Measurements from ENCODE around the gene ITPR1. TPM values are rescaled to one million over a fixed set of nuclear protein-coding genes. Genes with fewer than 3 reads are reported as not detected.

Gene ITPR1
- total RNA-seq, 1 donor from 2014 or later = 84.5 TPM

DNA sequence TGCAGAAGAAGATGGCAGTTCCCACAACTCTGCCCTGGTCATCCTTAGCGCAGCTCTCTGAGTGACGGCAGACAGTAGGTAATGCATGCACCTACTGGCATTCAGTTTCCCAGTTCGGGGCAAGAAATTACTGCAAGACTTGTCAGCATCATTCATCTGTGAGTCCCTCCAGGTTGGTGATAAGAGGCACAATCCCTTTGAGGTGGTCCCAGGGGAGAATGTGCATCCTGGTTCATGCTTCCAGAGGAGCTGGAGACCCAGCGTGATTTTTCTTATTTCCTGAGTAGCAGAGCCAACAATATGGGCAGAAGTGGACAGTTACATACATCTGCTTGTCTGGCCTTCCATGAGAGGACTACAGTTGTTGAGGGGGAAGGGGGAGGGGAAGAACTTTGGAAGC lies 250.2 kb downstream of the ITPR1 start:
- intact Hi-C loops (cut with micrococcal nuclease) = loop anchor here (5.0 kb wide), 1 partner anchor 164 kb away; no protein-coding TSS in a partner anchor
- DNase-seq = no peak
- H3K4me1 Mint-ChIP-seq = peaks cover 56% of the 10 kb centered on the region
- peaks cover 10% of the 10 kb centered on the region for H3K9me3 Mint-ChIP-seq
- peak overlapping the region; percentile 46 for H3K27ac Mint-ChIP-seq
- peaks cover 70% of the 10 kb centered on the region for H3K36me3 Mint-ChIP-seq (ENCODE audit: low read depth)
- H3K27me3 Mint-ChIP-seq = no peaks in the 10 kb centered on the region
- H3K4me3 Mint-ChIP-seq = no peak overlapping the region

DNA sequence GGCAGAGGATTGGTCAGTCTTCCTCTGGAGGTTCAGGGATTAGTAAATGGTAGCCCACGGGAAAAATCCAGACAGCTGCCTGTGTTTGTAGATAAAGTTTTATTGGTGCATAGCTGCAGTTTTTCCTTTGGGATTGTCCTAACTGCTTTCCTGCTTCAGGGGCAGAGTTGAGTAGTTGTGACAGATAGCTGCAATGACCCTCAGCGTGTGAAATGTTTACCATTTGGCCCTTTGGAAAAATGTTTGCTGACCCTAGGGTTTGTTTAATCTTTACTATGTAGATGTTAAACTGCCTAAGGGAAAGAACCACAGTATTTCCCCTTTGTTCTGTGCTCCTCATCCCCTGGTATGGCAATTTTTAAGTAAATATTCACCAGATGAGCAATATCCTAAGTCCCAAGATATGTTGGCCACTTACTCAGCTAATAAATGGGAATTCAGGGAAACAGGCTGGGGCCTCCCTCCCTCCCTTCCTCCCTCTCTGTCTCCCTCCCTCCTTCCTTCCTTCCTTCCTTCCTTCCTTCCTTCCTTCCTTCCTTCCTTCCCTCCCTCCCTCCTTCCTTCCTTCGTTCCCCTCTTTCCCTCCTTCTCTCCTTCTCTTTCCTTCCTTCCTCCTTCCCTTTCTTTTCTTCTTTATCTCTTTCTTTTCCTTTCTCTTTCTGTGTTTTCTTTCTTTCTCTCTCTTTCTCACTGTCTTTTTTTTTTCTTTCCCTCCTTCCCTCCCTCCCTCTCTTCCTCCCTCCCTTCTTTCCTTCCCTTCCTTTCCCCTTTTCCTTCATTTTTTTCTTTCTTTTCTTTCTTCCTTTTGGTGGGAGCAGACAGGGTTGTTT lies 251.5 kb downstream of the ITPR1 start:
- no peak for DNase-seq
- Mint-ChIP-seq H3K4me3 (no peak overlapping the region), H3K4me1 (peaks cover 58% of the 10 kb centered on the region), H3K9me3 (peaks cover 12% of the 10 kb centered on the region), H3K36me3 (ENCODE audit: low read depth) (peaks cover 69% of the 10 kb centered on the region), H3K27ac (peak overlapping the region; percentile 73), H3K27me3 (no peaks in the 10 kb centered on the region)
- intact Hi-C loops (cut with micrococcal nuclease) = loop anchor here (5.0 kb wide), 1 partner anchor 163 kb away; no protein-coding TSS in a partner anchor

DNA sequence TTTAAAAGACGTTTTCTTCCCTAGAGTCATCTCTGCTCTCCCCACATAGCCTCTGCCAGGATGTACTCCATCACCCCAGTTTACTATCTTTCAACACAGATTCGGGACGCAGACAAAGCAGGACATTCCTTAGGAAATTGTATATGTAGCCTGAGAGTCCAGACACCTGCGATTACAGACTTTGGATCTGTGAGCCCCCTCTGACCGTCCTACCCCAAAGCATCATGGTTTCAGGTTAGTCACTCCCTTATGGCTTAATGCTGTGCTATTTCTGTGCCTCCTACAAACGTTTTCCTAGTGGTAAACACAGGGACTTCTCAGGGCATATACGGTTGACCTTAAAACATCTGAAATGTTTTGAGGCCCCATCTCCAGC lies 252.1 kb downstream of the ITPR1 start:
- intact Hi-C loops (cut with micrococcal nuclease) = no loop called here
- no peak for DNase-seq
- Mint-ChIP-seq H3K4me3 (no peak overlapping the region), H3K27me3 (no peaks in the 10 kb centered on the region), H3K9me3 (peaks cover 12% of the 10 kb centered on the region), H3K27ac (peak overlapping the region; percentile 73), H3K4me1 (peaks cover 53% of the 10 kb centered on the region), H3K36me3 (ENCODE audit: low read depth) (peaks cover 65% of the 10 kb centered on the region)

DNA sequence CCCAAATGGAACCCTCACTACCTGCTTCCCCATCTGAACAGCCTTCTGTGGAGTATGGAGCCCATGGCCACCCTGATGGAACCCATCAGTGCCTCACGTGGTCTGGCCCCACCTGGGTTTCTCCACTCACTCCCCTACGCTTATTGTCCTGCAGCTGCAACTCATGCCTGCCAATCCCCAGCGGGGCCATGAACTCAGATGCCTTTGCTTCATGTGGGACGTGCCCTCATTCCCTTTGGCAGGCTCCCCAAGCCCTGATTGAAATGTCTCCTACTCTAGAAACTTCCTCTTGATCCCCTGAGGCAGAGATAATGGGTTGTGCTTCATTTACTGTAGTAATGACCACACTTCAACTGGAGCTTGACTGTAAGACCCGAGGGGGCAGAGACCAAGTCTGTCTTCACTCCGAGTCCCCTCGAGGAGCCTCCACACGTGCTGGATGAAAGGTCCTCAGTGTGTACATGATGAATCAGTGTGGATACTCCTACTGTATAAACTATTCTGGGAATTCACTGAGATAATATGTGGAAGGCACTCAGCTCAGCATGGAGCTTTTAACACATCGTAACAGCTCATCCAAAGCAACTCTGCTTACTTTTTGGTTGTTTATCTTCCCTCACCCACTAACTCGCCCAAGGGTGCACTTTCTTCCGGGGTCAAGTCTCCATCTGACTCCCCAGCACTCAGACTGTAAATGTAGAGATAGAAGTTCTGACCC lies 253.3 kb downstream of the ITPR1 start:
- H3K9me3 Mint-ChIP-seq = peaks cover 12% of the 10 kb centered on the region
- DNase-seq = no peak
- no peak overlapping the region for H3K4me3 Mint-ChIP-seq
- H3K27me3 Mint-ChIP-seq = no peaks in the 10 kb centered on the region
- H3K4me1 Mint-ChIP-seq = peaks cover 52% of the 10 kb centered on the region
- peaks cover 65% of the 10 kb centered on the region for H3K36me3 Mint-ChIP-seq (ENCODE audit: low read depth)
- intact Hi-C loops (cut with micrococcal nuclease) = no loop called here
- H3K27ac Mint-ChIP-seq = peak overlapping the region; percentile 49

DNA sequence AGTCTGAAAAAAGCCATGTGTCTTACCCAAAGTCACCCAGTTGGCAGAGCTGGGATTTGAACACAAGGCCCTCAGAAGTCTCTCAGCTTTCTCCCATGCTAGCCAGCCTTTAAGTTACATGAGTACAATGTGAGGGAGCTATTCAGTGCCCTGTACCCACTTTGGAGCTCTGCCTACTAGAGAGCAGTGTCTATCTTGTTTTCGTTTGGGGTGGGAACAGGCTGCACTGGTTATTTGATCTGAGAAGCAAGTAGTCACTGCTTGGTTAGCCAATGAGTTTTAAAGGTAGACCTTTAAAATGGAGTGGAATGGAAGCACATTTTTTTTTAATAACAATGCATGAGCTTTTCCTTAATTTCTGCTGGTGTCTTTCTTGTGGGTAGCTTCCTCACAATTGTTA lies 255.0 kb downstream of the ITPR1 start:
- H3K4me1 Mint-ChIP-seq = peaks cover 53% of the 10 kb centered on the region
- H3K4me3 Mint-ChIP-seq = no peak overlapping the region
- H3K36me3 Mint-ChIP-seq (ENCODE audit: low read depth) = peaks cover 64% of the 10 kb centered on the region
- peaks cover 18% of the 10 kb centered on the region for H3K9me3 Mint-ChIP-seq
- H3K27ac Mint-ChIP-seq = no peak overlapping the region
- intact Hi-C loops (cut with micrococcal nuclease) = no loop called here
- DNase-seq = no peak
- H3K27me3 Mint-ChIP-seq = no peaks in the 10 kb centered on the region

DNA sequence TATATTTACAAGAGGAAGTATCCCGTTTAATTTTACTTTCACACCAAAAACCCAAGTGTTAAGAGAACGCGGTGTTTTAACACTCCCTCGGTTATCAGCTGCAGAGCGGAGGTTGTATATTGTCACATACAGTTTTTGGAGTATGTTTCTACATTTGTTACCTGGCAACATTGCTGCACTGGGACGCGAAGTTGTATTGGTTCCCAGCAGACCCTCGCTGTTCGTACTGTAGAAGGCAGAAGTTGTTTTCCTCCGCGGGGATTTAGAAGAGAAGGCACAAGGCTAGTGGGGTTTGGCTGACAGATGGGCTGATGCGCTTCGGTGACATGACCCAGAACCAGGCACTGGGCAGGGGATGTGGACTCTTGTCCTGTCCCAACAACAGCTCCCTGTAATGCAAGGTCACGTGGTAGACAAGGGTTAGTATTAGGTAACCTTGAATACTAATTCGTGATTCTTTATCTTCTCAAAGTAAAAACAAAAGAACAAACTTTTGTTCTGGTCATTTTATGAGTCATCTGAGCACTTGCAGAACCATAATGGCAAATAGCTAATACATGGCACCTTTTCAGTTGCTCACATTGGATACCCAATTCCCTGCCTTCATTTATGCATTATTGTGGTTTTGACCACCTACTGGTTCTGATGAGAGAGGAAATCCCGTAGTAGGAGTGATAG lies 255.7 kb downstream of the ITPR1 start:
- Mint-ChIP-seq H3K36me3 (ENCODE audit: low read depth) (peaks cover 66% of the 10 kb centered on the region), H3K27me3 (no peaks in the 10 kb centered on the region), H3K4me3 (no peak overlapping the region), H3K4me1 (peaks cover 54% of the 10 kb centered on the region), H3K27ac (no peak overlapping the region), H3K9me3 (peaks cover 21% of the 10 kb centered on the region)
- intact Hi-C loops (cut with micrococcal nuclease) = no loop called here
- no peak for DNase-seq

DNA sequence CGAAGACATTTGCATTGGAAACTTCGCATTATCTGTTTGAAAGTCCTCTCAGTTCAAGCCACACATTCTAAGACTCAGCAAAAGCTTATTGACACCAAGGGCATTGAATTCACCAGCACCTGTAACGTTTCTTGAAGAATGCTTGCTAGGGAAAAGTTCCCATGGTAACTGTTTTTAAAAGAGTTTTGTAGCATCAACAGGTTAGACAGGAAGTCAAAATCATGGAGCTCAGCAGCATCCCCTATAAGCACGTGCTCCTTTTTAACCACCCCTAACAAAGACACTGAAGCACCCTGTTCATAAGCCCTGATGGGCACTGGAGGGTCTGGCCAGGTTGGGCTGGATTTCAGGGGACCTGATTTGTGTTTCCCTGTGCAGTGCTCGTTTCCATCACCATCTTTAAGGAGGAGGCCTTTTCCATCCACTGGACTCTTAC lies 256.4 kb downstream of the ITPR1 start:
- H3K36me3 Mint-ChIP-seq (ENCODE audit: low read depth) = peaks cover 71% of the 10 kb centered on the region

DNA sequence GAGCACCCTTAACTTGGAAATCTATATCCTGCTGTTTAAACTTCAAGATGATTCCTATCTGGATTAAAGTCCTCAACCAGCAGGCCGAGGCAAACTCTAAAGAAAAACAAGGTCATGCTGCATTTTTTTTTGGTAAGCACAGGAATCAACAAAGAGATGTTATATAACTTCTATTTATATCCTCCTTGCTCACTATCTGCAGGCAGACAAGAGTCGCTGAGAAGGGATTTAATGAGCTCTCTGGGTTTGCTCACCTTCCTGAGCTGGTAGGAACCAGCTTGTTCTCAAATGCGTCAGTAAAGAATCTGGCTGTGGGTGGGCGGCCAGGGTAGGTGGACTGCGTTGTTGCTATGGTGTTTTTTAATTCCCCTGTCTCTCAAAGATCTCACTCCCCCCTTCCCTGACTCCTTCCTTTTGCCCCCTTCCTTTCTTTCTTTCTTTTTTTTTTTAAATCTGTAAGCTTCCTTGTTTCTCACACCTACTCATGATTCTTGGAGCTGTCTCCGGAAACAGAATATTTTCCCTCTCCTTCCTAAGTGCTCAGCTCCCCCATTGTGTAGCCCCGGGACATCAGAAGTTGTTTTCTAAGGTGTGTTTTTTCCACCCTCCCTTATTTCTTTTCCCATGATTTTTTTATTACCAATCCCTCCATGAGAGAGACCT lies 257.3 kb downstream of the ITPR1 start:
- H3K9me3 Mint-ChIP-seq = peaks cover 18% of the 10 kb centered on the region
- intact Hi-C loops (cut with micrococcal nuclease) = loop anchor here (2.0 kb wide), 1 partner anchor 14 kb away; no protein-coding TSS in a partner anchor
- peak overlapping the region; percentile 92 for H3K27ac Mint-ChIP-seq
- peaks cover 58% of the 10 kb centered on the region for H3K4me1 Mint-ChIP-seq
- no peak for DNase-seq
- H3K36me3 Mint-ChIP-seq (ENCODE audit: low read depth) = peaks cover 70% of the 10 kb centered on the region
- peak overlapping the region; percentile 54 for H3K4me3 Mint-ChIP-seq
- H3K27me3 Mint-ChIP-seq = no peaks in the 10 kb centered on the region

More for the DNA sequence above, 256.4 kb downstream of the ITPR1 start:
- H3K4me1 Mint-ChIP-seq = peaks cover 61% of the 10 kb centered on the region
- no peak overlapping the region for H3K4me3 Mint-ChIP-seq
- no peak for DNase-seq
- no peaks in the 10 kb centered on the region for H3K27me3 Mint-ChIP-seq
- peaks cover 21% of the 10 kb centered on the region for H3K9me3 Mint-ChIP-seq
- peak overlapping the region; percentile 67 for H3K27ac Mint-ChIP-seq
- intact Hi-C loops (cut with micrococcal nuclease) = loop anchor here (2.0 kb wide), 1 partner anchor 13 kb away; no protein-coding TSS in a partner anchor

DNA sequence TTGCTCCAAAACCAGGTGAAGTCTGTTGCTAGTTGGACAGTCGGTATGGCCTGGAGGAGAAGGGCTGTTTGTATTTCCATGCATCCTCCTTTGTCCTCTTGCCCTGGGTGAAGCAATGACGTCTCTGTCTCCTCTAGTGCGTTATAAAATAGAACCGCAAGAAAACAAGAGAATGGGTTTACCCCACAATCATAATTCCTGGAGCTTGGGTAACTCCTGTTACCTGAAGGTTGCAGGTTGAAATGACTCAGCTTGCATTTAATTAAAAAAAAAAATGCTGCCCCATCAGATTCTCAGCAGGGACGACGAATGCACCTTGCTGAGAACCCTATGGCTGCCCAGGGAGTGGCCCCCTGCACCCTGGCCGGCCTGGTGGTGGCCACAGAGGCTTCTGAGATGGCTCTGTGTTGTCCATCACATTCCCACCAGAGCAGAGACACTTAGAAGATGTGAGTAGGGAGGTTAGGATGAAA lies 257.9 kb downstream of the ITPR1 start:
- Mint-ChIP-seq H3K27me3 (no peaks in the 10 kb centered on the region), H3K36me3 (ENCODE audit: low read depth) (peaks cover 72% of the 10 kb centered on the region), H3K27ac (peak overlapping the region; percentile 92), H3K4me1 (peaks cover 61% of the 10 kb centered on the region), H3K4me3 (peak overlapping the region; percentile 54), H3K9me3 (peaks cover 23% of the 10 kb centered on the region)
- intact Hi-C loops (cut with micrococcal nuclease) = loop anchor here (2.0 kb wide), 1 partner anchor 14 kb away; no protein-coding TSS in a partner anchor
- no peak for DNase-seq

DNA sequence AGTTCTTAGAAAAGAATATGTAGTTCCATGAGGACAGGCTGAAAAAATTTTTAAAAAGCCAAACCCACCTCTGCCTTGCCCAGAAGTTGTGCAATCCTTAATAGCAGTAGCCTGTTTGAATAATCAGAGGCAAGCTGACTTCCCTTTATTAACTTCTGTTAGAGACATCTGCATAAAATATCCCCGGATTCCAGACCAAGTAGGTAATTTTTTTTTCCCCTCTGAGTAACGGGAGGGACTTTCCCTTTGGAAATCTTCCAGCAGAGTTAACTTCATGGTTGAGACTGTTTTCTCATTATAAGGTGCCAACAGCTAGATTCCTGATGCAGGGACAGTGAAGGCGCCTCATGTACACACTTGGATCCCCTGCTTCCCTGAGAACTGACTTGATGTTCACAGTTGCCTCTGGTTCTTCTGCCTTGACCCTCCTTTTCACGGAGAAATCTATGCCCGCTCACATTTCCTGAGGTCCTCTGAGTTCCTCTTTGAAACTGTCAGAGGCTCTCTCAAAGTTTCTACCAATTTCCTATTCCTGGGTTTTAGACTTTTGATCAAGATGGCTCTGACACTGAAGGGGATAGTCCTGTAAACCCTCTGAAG lies 258.5 kb downstream of the ITPR1 start:
- H3K4me3 Mint-ChIP-seq = peak overlapping the region; percentile 54
- H3K27ac Mint-ChIP-seq = peak overlapping the region; percentile 92
- no peaks in the 10 kb centered on the region for H3K27me3 Mint-ChIP-seq
- intact Hi-C loops (cut with micrococcal nuclease) = loop anchor here (2.0 kb wide), 1 partner anchor 15 kb away; no protein-coding TSS in a partner anchor
- H3K9me3 Mint-ChIP-seq = peaks cover 23% of the 10 kb centered on the region
- no peak for DNase-seq
- peaks cover 63% of the 10 kb centered on the region for H3K4me1 Mint-ChIP-seq
- H3K36me3 Mint-ChIP-seq (ENCODE audit: low read depth) = peaks cover 72% of the 10 kb centered on the region

DNA sequence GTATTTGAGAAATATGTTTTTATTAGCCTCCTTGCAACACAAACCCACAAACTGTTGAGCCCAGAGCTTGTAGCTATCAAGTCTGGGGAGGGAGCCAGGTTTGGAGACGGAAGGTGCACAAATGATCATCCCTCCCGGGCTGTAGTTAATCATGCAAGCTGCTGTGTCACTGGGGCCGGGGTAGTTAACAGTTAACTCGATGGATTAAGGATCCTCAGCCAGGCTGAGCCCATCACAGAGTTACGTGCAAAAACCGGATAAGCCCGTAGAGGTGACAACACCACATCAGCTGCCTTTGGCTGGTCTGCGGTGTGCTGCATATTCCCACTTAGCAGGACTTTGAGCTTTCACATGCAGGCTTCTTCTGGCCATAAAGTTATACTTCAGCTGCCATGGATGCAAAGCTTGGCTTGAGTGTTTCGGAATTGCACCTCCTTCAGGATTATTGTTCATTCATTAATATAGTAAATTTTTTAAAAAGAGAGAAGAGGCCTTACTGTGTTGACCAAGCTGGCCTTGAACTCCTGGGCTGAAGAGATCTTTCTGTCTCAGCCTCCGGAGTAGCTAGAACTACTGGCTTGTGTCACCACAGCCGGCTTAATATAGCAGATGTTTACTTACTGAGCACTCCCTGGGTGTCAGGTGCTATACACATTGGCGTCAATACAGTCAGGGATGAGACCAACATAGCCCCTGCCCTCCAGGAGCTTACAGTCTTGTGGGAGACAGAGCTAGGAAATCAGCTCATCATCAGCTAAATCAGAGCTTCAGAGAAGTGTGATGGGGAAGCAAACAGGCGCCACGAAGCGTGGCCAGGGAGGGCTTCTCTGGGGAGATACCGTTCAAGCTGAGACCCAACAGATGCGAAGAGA lies 259.3 kb downstream of the ITPR1 start:
- intact Hi-C loops (cut with micrococcal nuclease) = no loop called here
- Mint-ChIP-seq H3K27me3 (no peaks in the 10 kb centered on the region), H3K27ac (peak overlapping the region; percentile 27), H3K4me1 (peaks cover 64% of the 10 kb centered on the region), H3K4me3 (no peak overlapping the region), H3K36me3 (ENCODE audit: low read depth) (peaks cover 67% of the 10 kb centered on the region), H3K9me3 (peaks cover 17% of the 10 kb centered on the region)
- DNase-seq = no peak

DNA sequence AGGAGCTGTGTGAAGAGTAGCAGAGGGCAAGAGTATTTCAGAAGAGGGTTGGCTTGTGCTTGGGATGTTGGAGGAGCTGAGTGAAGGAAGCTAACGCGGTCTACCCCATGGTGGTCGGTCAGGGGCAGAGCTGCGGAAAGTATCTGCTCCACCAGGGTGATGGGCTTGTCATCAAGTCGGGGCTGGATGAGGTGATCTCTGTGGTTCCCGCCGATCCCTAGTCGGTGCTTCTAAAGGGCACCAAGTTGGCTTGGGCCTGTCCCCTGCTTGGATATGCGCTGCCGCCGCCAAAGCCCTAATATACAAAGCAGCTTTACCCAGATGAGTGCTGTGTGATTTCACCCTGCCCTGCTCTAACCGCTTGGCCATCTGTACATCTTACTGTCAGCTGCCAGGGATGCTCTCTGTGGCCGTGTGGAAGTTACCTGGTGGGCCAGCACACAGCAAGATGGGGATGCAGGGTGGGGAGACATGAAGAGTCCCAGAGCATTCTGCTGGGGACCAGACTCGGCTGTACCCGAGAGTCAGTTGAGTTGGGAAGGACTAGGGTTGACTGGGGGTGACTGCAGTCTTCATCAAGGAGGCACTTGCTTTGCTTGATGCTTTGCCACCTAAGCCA lies 260.0 kb downstream of the ITPR1 start:
- Mint-ChIP-seq H3K27ac (peak overlapping the region; percentile 27), H3K4me1 (peaks cover 61% of the 10 kb centered on the region)

More for the DNA sequence above, 260.0 kb downstream of the ITPR1 start:
- peaks cover 17% of the 10 kb centered on the region for H3K9me3 Mint-ChIP-seq
- peaks cover 63% of the 10 kb centered on the region for H3K36me3 Mint-ChIP-seq (ENCODE audit: low read depth)
- H3K27me3 Mint-ChIP-seq = no peaks in the 10 kb centered on the region
- no peak overlapping the region for H3K4me3 Mint-ChIP-seq
- intact Hi-C loops (cut with micrococcal nuclease) = no loop called here
- no peak for DNase-seq

All from activated CD4-positive, alpha-beta T cell treated with anti-CD3 and anti-CD28 coated beads, Interleukin-2, amount 10 ng/mL, durations not matched to agents 24 days and 14 days (primary cell).